Neural cell (in vitro differentiated cells): ENCODE measurements around the gene TPRX1. TPM values are rescaled to one million over a fixed set of nuclear protein-coding genes. Genes with fewer than 3 reads are reported as not detected.
A peak's percentile ranks its signal among the peaks of the same experiment; 100 is the strongest.
"Not testable (repeated sequence)": the region's sequence is repeated elsewhere in the genome, so short reads cannot be mapped to it uniquely, and the experiment has no call there.

Source experiments
- H2AFZ ChIP-seq: fragments of 200-600, 300-800 bp; sonication (generic), shearing (Covaris generic); 2 replicates; pipeline ENCODE4 v1.6.0; 2014; ENCODE audit warnings: low read depth, mild to moderate bottlenecking, antibody characterized with exemption, low read length, moderate library complexity
- H3F3A ChIP-seq: fragments of 200-600 bp; shearing (Covaris generic); 2 replicates; pipeline ENCODE4 v1.6.1; 2016; ENCODE audit warnings: mild to moderate bottlenecking, moderate library complexity, mixed read lengths, antibody characterized with exemption, low read length; ENCODE audit not compliant: insufficient read depth, poor library complexity, severe bottlenecking
- H3K27ac ChIP-seq: fragments of 200-600, 300-800 bp; sonication (generic), shearing (Covaris generic); 2 replicates; pipeline ENCODE4 v1.5.1; 2014; ENCODE audit warnings: mild to moderate bottlenecking, low read length, moderate library complexity
- H3K27me3 ChIP-seq: fragments of 300-800, 200-600 bp; sonication (generic), shearing (Covaris generic); 2 replicates; pipeline ENCODE4 v1.6.0; 2014; ENCODE audit warnings: mild to moderate bottlenecking, low read depth, low read length, moderate library complexity; ENCODE audit not compliant: insufficient read depth
- H3K36me3 ChIP-seq: fragments of 300-800, 200-600 bp; sonication (generic), shearing (Covaris generic); 2 replicates; pipeline ENCODE4 v1.5.1; 2014; ENCODE audit warnings: mild to moderate bottlenecking, antibody characterized with exemption, low read length, moderate library complexity; ENCODE audit not compliant: insufficient read depth
- H3K4me2 ChIP-seq: fragments of 300-800, 200-600 bp; sonication (generic), shearing (Covaris generic); 2 replicates; pipeline ENCODE4 v1.6.0; 2014; ENCODE audit warnings: mild to moderate bottlenecking, low read length
- H3K4me3 ChIP-seq: fragments of 300-800, 200-600 bp; sonication (generic), shearing (Covaris generic); 2 replicates; pipeline ENCODE4 v1.5.1; 2014; ENCODE audit warnings: mild to moderate bottlenecking, low read length, moderate library complexity
- H3K79me2 ChIP-seq: fragments of 200-600 bp; shearing (Covaris generic); replicated peaks from 2 replicates; pipeline ENCODE4 v1.6.0; 2014; ENCODE audit warnings: mild to moderate bottlenecking, low read length, moderate library complexity; ENCODE audit not compliant: insufficient read depth
- H3K9ac ChIP-seq: fragments of 300-800, 200-600 bp; sonication (generic), shearing (Covaris generic); 2 replicates; pipeline ENCODE4 v1.6.1; 2016; ENCODE audit warnings: mild to moderate bottlenecking, low read length, mixed read lengths
- H3K9me2 ChIP-seq: fragments of 200-600 bp; shearing (Covaris generic); 2 replicates; pipeline ENCODE4 v1.6.1; 2016; ENCODE audit warnings: mild to moderate bottlenecking, low read length, mixed read lengths; ENCODE audit not compliant: insufficient read depth
- H3K9me3 ChIP-seq: fragments of 200-600, 300-800 bp; sonication (generic), shearing (Covaris generic); 2 replicates; pipeline ENCODE4 v1.6.1; 2016; ENCODE audit warnings: mild to moderate bottlenecking, mixed run types, low read length, moderate library complexity, mixed read lengths
- H4K20me1 ChIP-seq: fragments of 200-600 bp; shearing (Covaris generic); 2 replicates; pipeline ENCODE4 v1.6.1; 2016; ENCODE audit warnings: mild to moderate bottlenecking, mixed run types; ENCODE audit not compliant: insufficient read depth
- CTCF ChIP-seq: fragments of 450-650 bp; IDR thresholded peaks from 2 replicates; pipeline ENCODE4 v1.5.1; 2014; ENCODE audit warnings: antibody characterized with exemption, mild to moderate bottlenecking, moderate library complexity; ENCODE audit not compliant: poor library complexity, severe bottlenecking
- EP300 ChIP-seq: fragments of 450-650 bp; conservative IDR thresholded peaks from 2 replicates; pipeline ENCODE4 v1.6.1; 2014; ENCODE audit warnings: antibody characterized with exemption, mild to moderate bottlenecking, moderate library complexity; ENCODE audit not compliant: poor library complexity, severe bottlenecking
- EZH2 ChIP-seq: fragments of 200-600, 300-800 bp; shearing (Covaris generic), sonication (generic); IDR thresholded peaks from 2 replicates; pipeline ENCODE4 v1.6.1; 2014; ENCODE audit warnings: antibody characterized with exemption, low read length, borderline replicate concordance, mild to moderate bottlenecking; ENCODE audit not compliant: insufficient read depth, poor library complexity, severe bottlenecking
- MXI1 ChIP-seq: fragments of 450-650 bp; conservative IDR thresholded peaks from 2 replicates; pipeline ENCODE4 v1.6.1; 2014; ENCODE audit warnings: antibody characterized with exemption, mild to moderate bottlenecking; ENCODE audit not compliant: poor library complexity, severe bottlenecking
- POLR2AphosphoS5 ChIP-seq: IDR thresholded peaks from 2 replicates; pipeline ENCODE4 v1.6.1; 2012
- RAD21 ChIP-seq: fragments of 450-650 bp; conservative IDR thresholded peaks from 2 replicates; pipeline ENCODE4 v1.6.1; 2014; ENCODE audit warnings: antibody characterized with exemption, mild to moderate bottlenecking, moderate library complexity
- REST ChIP-seq: IDR thresholded peaks from 2 replicates; pipeline ENCODE4 v1.6.1; 2012; ENCODE audit warnings: borderline replicate concordance
- SMC3 ChIP-seq: fragments of 450-650 bp; conservative IDR thresholded peaks from 2 replicates; pipeline ENCODE4 v1.6.1; 2014; ENCODE audit warnings: antibody characterized with exemption, mild to moderate bottlenecking, moderate library complexity; ENCODE audit not compliant: poor library complexity
- TAF1 ChIP-seq: IDR thresholded peaks from 2 replicates; pipeline ENCODE4 v1.6.1; 2012; ENCODE audit warnings: low read depth
- polyA plus RNA-seq: library from polyadenylated mRNA; depleted of rRNA; stranded (reverse); fragments of >200 nt; gene quantifications from 2 replicates; pipeline ENCODE4 v1.2.3, GENCODE V29; 2014

The TPRX1 gene
- polyA plus RNA-seq, 1 donor from 2014 or later, result not detected

- H4K20me1 ChIP-seq, H3K9me3 ChIP-seq, H3K36me3 ChIP-seq, H2AFZ ChIP-seq, H3K9me2 ChIP-seq, H3K27me3 ChIP-seq, H3F3A ChIP-seq: not testable (repeated sequence)
- Histone ChIP-seq H3K4me3 (peak overlapping the region; percentile 97), H3K4me2 (peak overlapping the region; percentile 13), H3K9ac (peak overlapping the region; percentile 87), H3K27ac (peak overlapping the region; percentile 81), H3K79me2 (peaks cover 14% of the 10 kb centered on the region)
Observed at GRCh38 chr19:47777245-47778048, 26.9 kb downstream of the TPRX1 start.

DNA sequence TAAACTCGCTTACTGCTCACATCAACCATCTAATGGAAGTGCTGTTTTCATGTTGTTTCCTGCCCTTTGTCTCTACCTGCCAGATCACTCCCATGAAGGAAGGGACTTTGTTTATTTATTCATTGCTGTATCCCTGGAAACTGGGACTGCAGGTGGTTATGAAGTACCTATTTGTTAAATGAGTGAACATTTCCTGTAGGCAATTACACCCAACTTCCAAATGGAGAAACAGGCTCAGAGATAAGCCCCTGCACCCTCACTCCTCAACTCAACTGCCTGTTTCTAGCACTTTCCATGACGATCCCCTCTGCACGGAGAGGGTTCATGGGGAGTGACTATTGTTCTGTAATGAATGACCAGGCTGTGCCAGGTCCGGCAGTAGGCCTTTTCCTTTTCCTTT is 27.8 kb downstream of the TPRX1 start:
- Histone ChIP-seq H3K36me3 (no peaks in the 10 kb centered on the region), H3K4me2 (no peak overlapping the region), H4K20me1 (no peaks in the 10 kb centered on the region), H3K27ac (no peak overlapping the region), H3K27me3 (no peaks in the 10 kb centered on the region), H2AFZ (no peak overlapping the region), H3K79me2 (peaks cover 14% of the 10 kb centered on the region), H3K9me2 (no peaks in the 10 kb centered on the region), H3K9me3 (no peaks in the 10 kb centered on the region), H3F3A (no peaks in the 10 kb centered on the region), H3K4me3 (no peak overlapping the region), H3K9ac (no peak overlapping the region)
- no peak for TF ChIP-seq EP300
- no peak for TF ChIP-seq POLR2AphosphoS5
- TF ChIP-seq TAF1, result no peak
- no peak for TF ChIP-seq SMC3
- no peak for TF ChIP-seq REST
- TF ChIP-seq RAD21, result no peak
- no peak for TF ChIP-seq CTCF
- TF ChIP-seq MXI1, result no peak
- no peak for TF ChIP-seq EZH2

GRCh38 chr19:47771291-47771690 is 33.1 kb downstream of the TPRX1 start:
- H3K4me2 ChIP-seq, H3F3A ChIP-seq, H4K20me1 ChIP-seq, H3K9me3 ChIP-seq, H3K9ac ChIP-seq, H3K36me3 ChIP-seq, H3K9me2 ChIP-seq, H3K27me3 ChIP-seq, H3K79me2 ChIP-seq, H3K27ac ChIP-seq, H2AFZ ChIP-seq, H3K4me3 ChIP-seq: not testable (repeated sequence)
